Femur (tissue), 1 donor: Measurements from ENCODE around the gene SDR42E2.
"Not testable (repeated sequence)": the region's sequence is repeated elsewhere in the genome, so short reads cannot be mapped to it uniquely, and the experiment has no call there.

Source experiments
- DNase-seq: peaks from one replicate; pipeline ENCODE4 v3.0.0-alpha.2; 2017

The SDR42E2 gene

DNA sequence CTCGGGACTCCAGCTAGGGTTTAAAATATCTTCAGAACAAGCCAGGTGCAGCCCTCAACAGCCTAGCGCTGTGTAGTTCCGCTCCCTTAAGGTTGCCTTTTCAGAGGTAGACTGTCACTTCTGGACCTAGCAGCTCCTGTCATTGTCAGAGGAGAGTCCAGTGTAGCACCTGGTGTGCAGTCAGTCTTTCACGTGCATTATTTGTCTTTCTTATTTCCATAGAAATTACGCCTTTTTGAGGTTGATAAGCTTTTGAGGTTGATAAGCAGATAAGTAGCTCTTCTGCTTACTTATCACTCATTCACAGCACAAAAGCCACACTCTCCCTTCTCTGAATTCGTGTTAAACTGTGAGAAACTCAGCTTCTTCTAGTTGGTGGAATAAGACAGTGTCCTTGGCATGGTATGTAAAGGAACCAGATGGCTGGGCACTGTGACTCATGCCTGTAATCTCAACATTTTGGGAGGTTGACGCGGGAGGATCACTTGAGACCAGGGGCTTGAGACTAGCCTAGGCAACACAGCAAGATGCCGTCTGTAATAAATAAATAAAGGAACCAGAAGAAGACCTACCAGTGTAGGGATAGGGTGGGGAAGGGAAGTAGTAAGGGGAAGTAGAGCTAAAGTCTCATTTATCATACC is 54.0 kb downstream of the SDR42E2 start:
- DNase-seq = no peak

DNA sequence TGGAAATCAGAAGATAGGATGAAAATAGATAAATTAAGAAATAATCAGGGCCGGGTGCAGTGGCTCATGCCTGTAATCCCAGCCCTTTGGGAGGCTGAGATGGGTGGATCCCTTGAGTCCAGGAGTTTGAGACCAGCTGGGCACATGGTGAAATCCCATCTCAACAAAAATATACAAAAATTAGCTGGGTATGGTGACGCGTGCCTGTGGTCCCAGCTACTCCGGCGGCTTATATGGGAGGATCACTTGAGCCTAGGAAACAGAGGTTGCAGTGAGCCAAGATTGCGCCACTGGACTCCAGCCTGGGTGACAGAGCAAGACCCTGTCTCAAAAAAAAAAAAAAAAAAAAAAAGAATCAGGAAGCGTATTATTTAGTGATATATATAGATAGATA is 54.5 kb downstream of the SDR42E2 start:
- DNase-seq = not testable (repeated sequence)

GRCh38 chr16:22217890-22218730 is 55.8 kb downstream of the SDR42E2 start:
- DNase-seq = no peak

- no peak for DNase-seq
Observed at GRCh38 chr16:22219389-22220068, 57.2 kb downstream of the SDR42E2 start.

DNA sequence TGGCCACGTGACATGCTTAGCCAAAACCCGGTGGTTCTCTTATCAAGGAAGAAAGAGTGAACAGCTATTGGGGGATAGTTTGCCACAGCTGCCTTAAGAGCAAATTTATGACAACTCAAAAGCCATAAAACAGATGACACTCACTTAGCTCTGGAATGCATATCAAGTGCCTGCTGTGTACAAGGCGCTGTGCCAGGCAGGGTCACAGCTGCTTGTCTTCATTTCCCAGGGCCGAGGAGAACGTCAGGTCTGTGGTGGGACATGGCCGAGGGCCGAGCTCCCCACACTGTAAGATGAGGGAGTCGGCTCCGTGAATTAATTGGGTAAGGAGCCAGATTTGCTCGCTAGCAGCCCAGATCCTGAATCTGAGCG is 57.7 kb downstream of the SDR42E2 start:
- DNase-seq = peak; percentile 79

- DNase-seq = peak; percentile 73
Observed at GRCh38 chr16:22220714-22221113, 58.4 kb downstream of the SDR42E2 start.

GRCh38 chr16:22222006-22222405 is 59.7 kb downstream of the SDR42E2 start:
- DNase-seq = no peak

- no peak for DNase-seq
Observed at GRCh38 chr16:22222998-22223397, 60.7 kb downstream of the SDR42E2 start.

DNA sequence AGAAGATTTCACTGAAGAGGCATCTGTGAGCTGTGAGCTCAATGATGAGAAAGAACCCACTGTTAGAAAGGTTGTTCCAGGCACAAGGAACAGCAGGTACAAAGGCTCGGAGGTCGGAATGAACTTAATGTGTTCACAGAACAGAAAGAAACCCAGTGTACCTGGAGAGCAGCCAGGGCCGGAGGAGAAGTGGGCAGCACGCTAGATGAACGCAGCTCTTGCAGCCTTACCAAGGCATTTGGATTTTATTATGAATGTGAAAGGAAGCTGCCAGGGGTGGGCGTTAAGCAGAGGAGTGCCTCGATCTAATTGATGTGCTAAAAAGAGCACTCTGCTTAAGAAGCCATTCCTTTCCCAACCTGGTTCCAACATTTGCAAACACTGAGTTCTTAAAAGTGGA is 62.8 kb downstream of the SDR42E2 start:
- DNase-seq = no peak

GRCh38 chr16:22229889-22230288 is 67.6 kb downstream of the SDR42E2 start:
- DNase-seq = no peak

GRCh38 chr16:22232277-22233036 is 70.2 kb downstream of the SDR42E2 start:
- no peak for DNase-seq

- no peak for DNase-seq
Observed at GRCh38 chr16:22233037-22233372, 70.7 kb downstream of the SDR42E2 start.

DNA sequence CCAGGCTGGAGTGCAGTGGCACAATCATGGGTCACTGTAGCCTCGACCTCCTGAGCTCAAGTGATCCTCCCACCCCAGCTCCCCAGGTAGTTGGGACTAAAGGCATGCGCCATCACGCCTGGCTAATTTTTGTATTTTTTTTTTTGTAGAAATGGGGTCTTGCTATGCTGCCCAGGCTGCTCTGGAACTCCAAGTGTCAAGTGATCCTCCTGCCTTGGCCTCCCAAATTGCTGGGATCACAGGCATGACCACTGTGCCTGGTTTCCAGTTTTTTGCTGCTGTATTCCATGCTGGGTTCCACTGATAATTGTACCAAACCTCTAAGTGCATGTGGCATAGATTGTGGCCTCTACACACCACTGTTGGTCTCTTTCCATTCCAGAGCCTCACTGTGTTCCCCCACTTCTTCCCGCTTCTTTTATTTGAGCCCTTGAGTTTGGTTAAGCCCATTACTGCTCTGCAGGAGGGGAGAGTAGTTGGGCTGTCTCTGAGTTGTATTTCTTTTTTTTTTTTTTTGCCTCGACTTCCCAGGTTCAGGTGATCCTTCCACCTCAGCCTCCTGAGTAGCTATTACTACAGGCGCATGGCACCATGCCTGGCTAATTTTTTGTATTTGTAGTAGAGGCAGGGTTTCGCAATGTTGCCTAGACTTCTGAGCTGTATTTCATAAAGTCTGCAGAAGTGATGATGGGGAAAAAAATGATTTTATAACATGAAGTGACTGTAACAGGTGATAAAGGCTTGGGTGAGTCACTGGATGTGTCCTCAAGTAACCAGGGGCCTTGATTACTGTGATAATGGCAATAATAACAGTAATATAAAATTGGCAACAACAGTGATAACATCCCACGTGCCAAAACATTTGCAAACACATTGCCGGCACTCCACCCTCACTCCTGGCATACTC is 73.8 kb downstream of the SDR42E2 start:
- DNase-seq = no peak

DNA sequence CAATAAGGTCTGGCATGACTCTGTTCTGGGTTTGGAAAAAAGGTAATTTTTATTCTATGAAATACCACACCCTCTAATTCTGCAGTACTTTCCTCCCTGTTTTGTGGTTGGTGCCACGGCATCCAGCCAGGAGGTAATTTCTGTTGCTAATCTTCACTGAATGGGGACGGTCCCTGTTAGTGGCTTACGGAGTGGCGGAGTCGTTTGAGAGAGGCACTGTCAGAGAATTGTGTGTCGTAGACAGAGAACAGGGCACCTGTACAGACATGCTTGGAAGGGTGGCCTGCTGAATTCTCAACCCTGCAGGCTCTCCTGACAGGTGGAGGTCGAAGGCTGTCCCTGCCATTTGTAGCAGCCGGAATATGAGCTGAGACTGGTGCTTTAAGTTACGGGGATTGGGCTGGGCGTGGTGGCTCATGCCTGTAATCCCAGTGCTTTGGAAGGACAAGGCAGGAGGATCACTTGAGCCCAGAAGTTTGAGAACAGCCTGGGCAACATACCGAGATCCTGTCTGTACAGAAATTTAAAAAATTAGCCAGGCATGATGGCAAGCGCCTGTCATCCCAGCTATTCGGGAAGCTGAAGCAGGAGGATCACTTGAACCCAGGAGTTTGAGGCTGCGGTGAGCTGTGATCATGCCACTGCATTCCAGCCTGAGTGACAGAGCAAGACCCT is 77.0 kb downstream of the SDR42E2 start:
- DNase-seq = no peak

DNA sequence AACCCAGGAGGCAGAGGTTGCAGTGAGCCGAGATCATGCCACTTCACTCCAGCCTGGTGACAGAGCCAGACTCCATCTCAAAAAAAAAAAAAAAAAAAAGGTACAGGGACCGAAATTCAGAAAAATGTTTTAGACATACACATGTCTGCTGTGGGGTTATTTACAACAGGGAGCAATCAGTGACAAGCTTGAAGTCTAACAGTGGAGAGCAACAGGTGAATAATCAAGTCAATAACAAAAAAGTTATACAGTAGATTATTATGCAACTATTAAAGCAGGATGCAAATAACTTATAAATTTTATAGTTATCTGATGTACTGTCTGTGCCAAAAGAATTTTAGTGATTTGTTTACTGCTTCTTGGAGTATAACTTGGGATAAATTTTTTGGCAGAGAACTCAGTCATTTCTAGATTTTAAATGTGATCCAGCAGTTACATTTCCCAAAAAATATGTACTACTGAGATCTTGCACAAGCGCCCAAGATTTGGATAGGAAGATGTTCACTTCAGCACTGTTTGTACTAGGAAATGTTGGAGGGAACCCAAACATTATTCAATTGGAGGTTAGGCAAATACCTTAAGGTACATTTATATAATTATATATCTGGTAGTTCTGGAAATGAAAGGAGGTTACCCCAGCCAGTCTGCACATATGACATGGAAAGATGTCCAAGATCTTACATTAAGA is 77.9 kb downstream of the SDR42E2 start:
- DNase-seq = no peak
